ENCODE measurements around the gene AFF3.

GRCh38 chr2:99692785-99693184 is 449.6 kb downstream of the AFF3 start:
- no peak for TF ChIP-seq EZH2 (optimal IDR thresholded peaks at IDR 0.05; ENCODE audit: low read depth, low read length)
- TF ChIP-seq, protein P1, sequence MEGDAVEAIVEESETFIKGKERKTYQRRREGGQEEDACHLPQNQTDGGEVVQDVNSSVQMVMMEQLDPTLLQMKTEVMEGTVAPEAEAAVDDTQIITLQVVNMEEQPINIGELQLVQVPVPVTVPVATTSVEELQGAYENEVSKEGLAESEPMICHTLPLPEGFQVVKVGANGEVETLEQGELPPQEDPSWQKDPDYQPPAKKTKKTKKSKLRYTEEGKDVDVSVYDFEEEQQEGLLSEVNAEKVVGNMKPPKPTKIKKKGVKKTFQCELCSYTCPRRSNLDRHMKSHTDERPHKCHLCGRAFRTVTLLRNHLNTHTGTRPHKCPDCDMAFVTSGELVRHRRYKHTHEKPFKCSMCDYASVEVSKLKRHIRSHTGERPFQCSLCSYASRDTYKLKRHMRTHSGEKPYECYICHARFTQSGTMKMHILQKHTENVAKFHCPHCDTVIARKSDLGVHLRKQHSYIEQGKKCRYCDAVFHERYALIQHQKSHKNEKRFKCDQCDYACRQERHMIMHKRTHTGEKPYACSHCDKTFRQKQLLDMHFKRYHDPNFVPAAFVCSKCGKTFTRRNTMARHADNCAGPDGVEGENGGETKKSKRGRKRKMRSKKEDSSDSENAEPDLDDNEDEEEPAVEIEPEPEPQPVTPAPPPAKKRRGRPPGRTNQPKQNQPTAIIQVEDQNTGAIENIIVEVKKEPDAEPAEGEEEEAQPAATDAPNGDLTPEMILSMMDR (IDR thresholded peaks at IDR 0.05; ENCODE audit: low read length): no peak
